Measurements from ENCODE around the gene PCDHGA11.
"Not testable (repeated sequence)": the region's sequence is repeated elsewhere in the genome, so short reads cannot be mapped to it uniquely, and the experiment has no call there.

Gene PCDHGA11

DNA sequence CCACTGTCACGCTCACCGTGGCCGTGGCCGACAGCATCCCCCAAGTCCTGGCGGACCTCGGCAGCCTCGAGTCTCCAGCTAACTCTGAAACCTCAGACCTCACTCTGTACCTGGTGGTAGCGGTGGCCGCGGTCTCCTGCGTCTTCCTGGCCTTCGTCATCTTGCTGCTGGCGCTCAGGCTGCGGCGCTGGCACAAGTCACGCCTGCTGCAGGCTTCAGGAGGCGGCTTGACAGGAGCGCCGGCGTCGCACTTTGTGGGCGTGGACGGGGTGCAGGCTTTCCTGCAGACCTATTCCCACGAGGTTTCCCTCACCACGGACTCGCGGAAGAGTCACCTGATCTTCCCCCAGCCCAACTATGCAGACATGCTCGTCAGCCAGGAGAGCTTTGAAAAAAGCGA lies 11.9 kb downstream of the PCDHGA11 start:
- DNase-seq, result not testable (repeated sequence)

GRCh38 chr5:141434006-141434405 lies 13.2 kb downstream of the PCDHGA11 start:
- DNase-seq, result no peak

GRCh38 chr5:141437221-141437620 lies 16.4 kb downstream of the PCDHGA11 start:
- DNase-seq, result no peak

DNA sequence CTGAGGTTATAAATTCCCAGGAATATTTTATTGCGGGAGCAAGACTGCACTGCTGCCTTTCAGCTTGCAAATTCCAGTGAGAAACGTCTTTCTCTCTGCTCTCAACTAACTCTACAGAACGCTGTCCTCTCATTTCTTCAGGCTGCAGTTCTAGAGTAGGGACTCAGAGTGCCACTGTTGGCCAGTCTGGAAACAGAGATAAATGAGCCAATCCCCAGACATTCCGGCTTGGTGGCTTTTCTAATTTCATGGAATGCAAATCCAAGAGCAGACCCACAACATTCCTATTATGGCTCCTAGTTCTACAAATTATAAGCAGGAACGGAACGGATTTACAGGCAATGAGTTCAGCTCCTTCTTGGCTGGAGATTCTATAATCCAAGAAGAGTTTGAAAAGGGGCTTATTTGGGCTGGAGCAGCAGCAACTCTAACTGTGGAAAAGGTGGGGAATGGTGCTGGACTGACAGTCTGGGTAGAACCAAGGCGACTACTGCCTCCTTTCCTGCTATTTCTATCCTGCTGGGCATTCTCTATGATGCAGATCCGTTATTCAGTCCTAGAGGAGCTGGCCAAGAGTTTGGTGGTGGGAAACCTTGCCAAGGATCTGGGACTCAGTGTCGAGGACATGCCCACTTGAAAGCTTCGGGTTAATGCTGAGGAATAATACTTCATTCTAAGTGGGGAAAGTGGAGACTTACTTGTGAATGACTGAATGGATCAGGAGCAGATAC lies 18.7 kb downstream of the PCDHGA11 start:
- DNase-seq, result no peak

GRCh38 chr5:141440341-141440740 lies 19.5 kb downstream of the PCDHGA11 start:
- no peak for DNase-seq

DNA sequence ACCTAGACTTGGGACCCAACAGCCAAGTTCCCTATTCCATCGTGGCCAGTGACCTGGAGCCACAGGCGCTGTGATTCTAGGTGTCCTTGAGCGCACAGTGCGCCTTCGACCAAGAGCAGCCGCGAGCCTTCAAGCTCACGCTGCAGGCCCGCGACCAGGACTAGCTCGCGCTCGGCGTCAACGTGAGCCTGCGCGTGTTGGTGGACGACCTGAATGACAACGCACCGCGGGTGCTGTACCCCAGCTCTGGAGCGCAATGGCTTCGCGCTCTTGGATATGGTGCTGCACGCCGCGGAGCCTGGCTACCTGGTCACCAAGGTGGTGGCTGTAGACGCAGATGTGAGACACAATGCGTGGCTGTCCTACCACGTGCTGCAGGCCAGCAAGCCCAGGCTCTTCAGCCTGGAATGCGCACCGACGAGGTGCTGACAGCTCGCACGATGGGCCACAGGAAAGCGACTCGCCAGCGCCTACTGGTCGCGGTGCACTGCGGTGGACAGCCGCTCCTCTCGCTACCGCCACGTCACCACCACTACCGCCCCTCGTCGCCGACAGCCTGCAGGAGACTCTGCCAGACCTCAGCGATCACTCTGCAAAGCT lies 20.8 kb downstream of the PCDHGA11 start:
- DNase-seq, result no peak

DNA sequence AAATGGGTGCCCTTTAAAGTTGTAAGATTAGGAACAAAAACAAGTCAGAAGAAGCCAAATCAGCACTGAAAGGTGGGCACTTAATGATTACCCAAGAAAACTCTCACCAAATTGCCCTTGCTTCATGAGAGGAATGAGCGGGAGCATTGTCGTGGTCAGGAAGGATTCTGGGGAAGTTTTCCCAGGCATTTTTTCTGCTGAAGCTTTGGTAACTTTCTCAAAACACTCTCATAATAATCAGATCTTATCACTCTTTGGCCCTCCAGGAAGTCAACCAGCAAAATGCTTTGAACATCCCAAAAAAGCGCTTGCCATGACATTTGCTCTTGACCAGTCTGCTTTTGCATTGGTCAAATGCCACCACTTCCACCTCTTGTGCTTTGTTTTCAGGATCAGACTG lies 44.5 kb downstream of the PCDHGA11 start:
- DNase-seq, result no peak
